ENCODE results near the gene GRM2.

GRM2 gene

GRCh38 chr3:51721062-51721745, 14.3 kb downstream of the GRM2 start:
- ATAC-seq (ENCODE audit: insufficient read depth, low read depth) (peak; percentile 24; the same call in 1 of the 3 replicates), DNase-seq (peak; percentile 23)
- H3K79me2 ChIP-seq (ENCODE audit: insufficient read depth, low read length), result no peaks in the 10 kb centered on the region
- H3K4me2 ChIP-seq (ENCODE audit: insufficient read depth, low read length), result no peak overlapping the region
- no peak overlapping the region for H3K4me3 ChIP-seq (ENCODE audit: low read depth in 1 of 2, low read length in 2 of 2)
- TF ChIP-seq CTCF (IDR thresholded peaks at IDR 0.05; ENCODE audit: borderline replicate concordance, extremely low read depth, low read length, poor library complexity, severe bottlenecking) (no peak), EZH2 (IDR thresholded peaks at IDR 0.05; ENCODE audit: borderline replicate concordance, low read depth, low read length, severe bottlenecking) (no peak)
- no peaks in the 10 kb centered on the region for H4K20me1 ChIP-seq (ENCODE audit: insufficient read depth, low read length)
- no peaks in the 10 kb centered on the region for H3K27me3 ChIP-seq (ENCODE audit: insufficient read depth, low read length, poor library complexity)
- H3K4me1 ChIP-seq (ENCODE audit: insufficient read depth, low read length), result peaks cover 5% of the 10 kb centered on the region; the same call in 1 of the 2 replicates
- H3K9me3 ChIP-seq (ENCODE audit: insufficient read depth, low read length, severe bottlenecking), result no peaks in the 10 kb centered on the region
- no peak overlapping the region for H3K9ac ChIP-seq (ENCODE audit: low read depth, low read length)
- peak overlapping the region; percentile 63; the same call in 1 of the 2 replicates for H2AFZ ChIP-seq (ENCODE audit: low read depth, low read length)
- no peaks in the 10 kb centered on the region for H3K36me3 ChIP-seq (ENCODE audit: insufficient read depth, low read length)
- H3K27ac ChIP-seq (ENCODE audit: low read length), result no peak overlapping the region

GRCh38 chr3:51722362-51722761, 15.5 kb downstream of the GRM2 start:
- peak; percentile 36; the same call in 1 of the 3 replicates for ATAC-seq (ENCODE audit: insufficient read depth, low read depth)
- Histone ChIP-seq H3K27ac (ENCODE audit: low read length) (no peak overlapping the region), H3K27me3 (ENCODE audit: insufficient read depth, low read length, poor library complexity) (no peaks in the 10 kb centered on the region), H3K79me2 (ENCODE audit: insufficient read depth, low read length) (no peaks in the 10 kb centered on the region), H3K4me3 (ENCODE audit: low read depth in 1 of 2, low read length in 2 of 2) (no peak overlapping the region), H3K4me1 (ENCODE audit: insufficient read depth, low read length) (peaks cover 5% of the 10 kb centered on the region; the same call in 1 of the 2 replicates), H2AFZ (ENCODE audit: low read depth, low read length) (no peak overlapping the region), H3K9me3 (ENCODE audit: insufficient read depth, low read length, severe bottlenecking) (no peaks in the 10 kb centered on the region), H4K20me1 (ENCODE audit: insufficient read depth, low read length) (no peaks in the 10 kb centered on the region), H3K4me2 (ENCODE audit: insufficient read depth, low read length) (no peak overlapping the region), H3K36me3 (ENCODE audit: insufficient read depth, low read length) (no peaks in the 10 kb centered on the region), H3K9ac (ENCODE audit: low read depth, low read length) (no peak overlapping the region)
- DNase-seq, result peak; percentile 29
- no peak for TF ChIP-seq EZH2 (IDR thresholded peaks at IDR 0.05; ENCODE audit: borderline replicate concordance, low read depth, low read length, severe bottlenecking)
- peak; percentile 34 for TF ChIP-seq CTCF (IDR thresholded peaks at IDR 0.05; ENCODE audit: borderline replicate concordance, extremely low read depth, low read length, poor library complexity, severe bottlenecking)

- TF ChIP-seq CTCF (IDR thresholded peaks at IDR 0.05; ENCODE audit: borderline replicate concordance, extremely low read depth, low read length, poor library complexity, severe bottlenecking), result no peak
- no peak for TF ChIP-seq EZH2 (IDR thresholded peaks at IDR 0.05; ENCODE audit: borderline replicate concordance, low read depth, low read length, severe bottlenecking)
These were observed 20.6 kb downstream of the GRM2 start for GRCh38 chr3:51727500-51727899.

More at GRCh38 chr3:51727500-51727899, 20.6 kb downstream of the GRM2 start:
- H3K27me3 ChIP-seq (ENCODE audit: insufficient read depth, low read length, poor library complexity), result peaks cover 4% of the 10 kb centered on the region
- no peaks in the 10 kb centered on the region for H4K20me1 ChIP-seq (ENCODE audit: insufficient read depth, low read length)
- H3K4me2 ChIP-seq (ENCODE audit: insufficient read depth, low read length), result no peak overlapping the region
- DNase-seq (no peak), ATAC-seq (ENCODE audit: insufficient read depth, low read depth) (no peak)
- H2AFZ ChIP-seq (ENCODE audit: low read depth, low read length), result no peak overlapping the region
- H3K9ac ChIP-seq (ENCODE audit: low read depth, low read length), result no peak overlapping the region
- no peaks in the 10 kb centered on the region for H3K9me3 ChIP-seq (ENCODE audit: insufficient read depth, low read length, severe bottlenecking)
- no peak overlapping the region for H3K27ac ChIP-seq (ENCODE audit: low read length)
- H3K79me2 ChIP-seq (ENCODE audit: insufficient read depth, low read length), result no peaks in the 10 kb centered on the region
- H3K36me3 ChIP-seq (ENCODE audit: insufficient read depth, low read length), result no peaks in the 10 kb centered on the region
- H3K4me3 ChIP-seq (ENCODE audit: low read depth in 1 of 2, low read length in 2 of 2), result no peak overlapping the region
- no peaks in the 10 kb centered on the region for H3K4me1 ChIP-seq (ENCODE audit: insufficient read depth, low read length)

Measured in DND-41 (cell line).